Aorta (tissue), 5 donors: ENCODE data around the gene INPP4B. TPM values are rescaled to one million over a fixed set of nuclear protein-coding genes. Genes with fewer than 3 reads are reported as not detected.

Experiments
- ATAC-seq: fragments of 200-7000 bp; cut with Tn5 transposase; one replicate; pipeline ENCODE4 v1.9.1; 2022; ENCODE audit warnings: moderate library complexity; ENCODE audit not compliant: low FRiP score
- DNase-seq, 2 donors: peaks; one replicate each; pipeline ENCODE4 v3.0.0-alpha.2; 2020
- H3K27ac ChIP-seq, 2 donors: one replicate each; pipeline ENCODE4 v1.5.1; 2013; ENCODE audit warnings: low read length in 2 of 2, mild to moderate bottlenecking in 2 of 2, moderate library complexity in 2 of 2, control low read depth in 1 of 2, inconsistent platforms in 1 of 2, low read depth in 1 of 2
- H3K27me3 ChIP-seq, 2 donors: one replicate each; pipeline ENCODE4 v1.6.1; 2013; ENCODE audit warnings: control low read depth in 1 of 2, low read length in 1 of 2, mild to moderate bottlenecking in 1 of 2, moderate library complexity in 1 of 2; ENCODE audit not compliant: insufficient read depth in 2 of 2, control insufficient read depth in 1 of 2
- H3K36me3 ChIP-seq, 2 donors: one replicate each; pipeline ENCODE4 v1.6.1; 2013; ENCODE audit warnings: control low read depth in 1 of 2, low read length in 1 of 2, mild to moderate bottlenecking in 1 of 2; ENCODE audit not compliant: insufficient read depth in 2 of 2, control insufficient read depth in 1 of 2
- H3K4me1 ChIP-seq, 2 donors: one replicate each; pipeline ENCODE4 v1.6.1; 2013; ENCODE audit warnings: low read length in 2 of 2, control low read depth in 1 of 2, mild to moderate bottlenecking in 1 of 2, moderate library complexity in 1 of 2; ENCODE audit not compliant: insufficient read depth in 2 of 2, control insufficient read depth in 1 of 2
- H3K4me3 ChIP-seq, 2 donors: one replicate each; pipeline ENCODE4 v1.5.1; 2013; ENCODE audit warnings: low read length in 2 of 2, control low read depth in 1 of 2, mild to moderate bottlenecking in 1 of 2
- H3K9me3 ChIP-seq: one replicate; pipeline ENCODE4 v1.6.1; 2013; ENCODE audit warnings: mild to moderate bottlenecking, low read length; ENCODE audit not compliant: control insufficient read depth
- whole genome bisulfite sequencing, 2 donors: extraction: QIAGEN DNeasy Blood & Tissue Kit; methylation state at CpG; one replicate each; pipeline ENCODE4 v1.1.7; 2013; 5-methylcytosine and 5-hydroxymethylcytosine counted together
- intact Hi-C, 2 donors: fragments of 100-400 bp; cut with DNase I; formaldehyde crosslinking; loops; one replicate each; pipeline versions ENCODE4 v1.14.2 to v1.15.0; 2022
- polyA plus RNA-seq, 2 donors: library from polyadenylated mRNA; stranded (reverse); fragments of 200-250 nt; gene quantifications; one replicate each; pipeline ENCODE4 v1.2.3, GENCODE V29; 2013
- total RNA-seq, 2 donors: library from RNA; stranded (reverse); fragmentation: NEBNext Ultra II Directional; extraction: Animal tissue kit (Norgen Biotek cat#: 25700); gene quantifications; one replicate each; pipeline ENCODE4 v1.2.1, GENCODE V29; 2021
- donor health status: healthy with polysubstance abuse.
- donor health status: Bipolar disorder and iron deficiency.
- donor health status: DM: no; HTN: no; CAD: no.
- donor health status: DM: no; HTN: no; CAD: no.
- donor health status: DM: yes; HTN: yes; CAD: no.

Gene INPP4B
- total and polyA plus RNA-seq, 4 donors: 3.3 to 36.8 (median 20.7) TPM

DNA sequence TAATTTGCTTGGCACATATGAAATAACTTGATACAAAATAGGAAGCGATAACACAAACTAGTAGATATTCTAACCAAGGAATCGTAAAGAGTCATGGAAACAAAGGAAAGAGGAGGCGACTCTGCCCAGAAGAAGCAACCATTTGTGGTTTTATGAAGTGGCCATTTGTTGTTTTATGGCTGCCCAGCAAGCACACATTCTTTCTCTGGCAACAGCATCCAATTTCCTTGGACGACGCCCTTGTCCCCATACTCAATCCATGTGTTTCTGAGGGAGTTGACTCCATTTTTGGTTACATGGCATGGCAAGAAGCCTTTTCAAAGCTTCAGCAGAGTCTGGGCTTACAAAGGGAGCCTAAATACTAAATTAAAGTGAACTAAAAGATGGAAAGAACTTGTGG is 295.1 kb downstream of the INPP4B start:
- H3K27ac ChIP-seq: no peak overlapping the region
- 82 to 84% methylated on average over 5 of the region's 5 CpGs for WGBS, 2 donors

DNA sequence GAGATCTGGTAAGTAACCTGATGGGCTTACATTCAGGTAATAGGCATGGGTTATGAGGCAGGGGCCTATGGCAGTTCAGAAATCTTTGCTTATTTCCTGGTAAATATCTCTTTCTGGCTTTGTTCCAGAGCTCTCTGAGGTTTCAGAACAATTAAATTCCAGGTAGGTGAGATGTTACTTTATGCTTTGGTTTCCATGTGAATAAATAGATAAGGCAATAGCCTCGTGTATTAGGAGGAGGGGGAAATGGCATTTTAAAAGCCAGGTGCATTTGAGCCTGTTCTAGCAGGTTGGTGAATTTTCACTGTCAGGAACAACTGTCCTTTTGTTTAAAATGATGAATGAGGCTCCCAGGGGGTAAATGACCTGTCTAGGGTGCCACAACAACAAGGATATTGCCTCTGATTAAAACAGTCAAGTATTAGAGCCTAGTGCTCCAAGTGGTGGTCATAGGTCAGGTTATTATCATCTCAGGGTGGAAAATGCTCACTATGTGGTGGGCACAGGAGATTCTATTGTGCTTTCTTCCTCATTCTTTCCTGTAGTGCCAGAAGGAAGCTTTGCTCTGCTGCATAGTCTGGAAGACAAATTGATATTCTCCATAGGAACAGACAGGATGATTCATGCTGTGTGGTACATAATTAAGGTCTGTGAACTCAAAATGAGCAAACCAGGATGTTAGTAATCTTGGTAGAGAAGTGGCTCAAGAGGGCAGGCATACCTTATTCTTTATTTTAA is 296.2 kb downstream of the INPP4B start:
- no peak for ATAC-seq
- intact Hi-C loops: no loop called here
- peaks cover 2% of the 10 kb centered on the region in 2 donors for H3K4me1 ChIP-seq

More for the DNA sequence above, 295.1 kb downstream of the INPP4B start:
- ATAC-seq (no peak), DNase-seq (no peak)
- no peaks in the 10 kb centered on the region for H3K36me3 ChIP-seq
- no peak overlapping the region for H3K4me3 ChIP-seq
- no peaks in the 10 kb centered on the region for H3K9me3 ChIP-seq
- no peaks in the 10 kb centered on the region for H3K27me3 ChIP-seq
- intact Hi-C loops: no loop called here
- H3K4me1 ChIP-seq: peaks cover 2% of the 10 kb centered on the region in 2 donors

GRCh38 chr4:142549248-142549647 is 296.9 kb downstream of the INPP4B start:
- H3K27ac ChIP-seq: no peak overlapping the region
- H3K4me3 ChIP-seq: no peak overlapping the region
- intact Hi-C loops: no loop called here
- no peaks in the 10 kb centered on the region for H3K9me3 ChIP-seq
- H3K4me1 ChIP-seq: peaks cover 2% of the 10 kb centered on the region in 2 donors
- WGBS, 2 donors: 91 to 93% methylated on average over 3 of the region's 3 CpGs
- DNase-seq: no peak
- no peaks in the 10 kb centered on the region for H3K36me3 ChIP-seq
- H3K27me3 ChIP-seq: no peaks in the 10 kb centered on the region
- no peak for ATAC-seq

More for the DNA sequence above, 296.2 kb downstream of the INPP4B start:
- H3K9me3 ChIP-seq: no peaks in the 10 kb centered on the region
- 44 to 69% methylated on average over 1 of the region's 1 CpG for WGBS, 2 donors
- H3K36me3 ChIP-seq: no peaks in the 10 kb centered on the region
- no peaks in the 10 kb centered on the region for H3K27me3 ChIP-seq
- H3K4me3 ChIP-seq: no peak overlapping the region
- DNase-seq: no peak
- no peak overlapping the region for H3K27ac ChIP-seq

GRCh38 chr4:142548491-142548890 is 297.6 kb downstream of the INPP4B start:
- no peaks in the 10 kb centered on the region for H3K27me3 ChIP-seq
- DNase-seq (no peak), ATAC-seq (no peak)
- no peak overlapping the region for H3K27ac ChIP-seq
- no peaks in the 10 kb centered on the region for H3K36me3 ChIP-seq
- H3K9me3 ChIP-seq: no peaks in the 10 kb centered on the region
- 0% methylated on average over 1 of the region's 1 CpG for WGBS, 2 donors
- intact Hi-C loops: no loop called here
- H3K4me3 ChIP-seq: no peak overlapping the region
- H3K4me1 ChIP-seq: peaks cover 2% of the 10 kb centered on the region in 2 donors

DNA sequence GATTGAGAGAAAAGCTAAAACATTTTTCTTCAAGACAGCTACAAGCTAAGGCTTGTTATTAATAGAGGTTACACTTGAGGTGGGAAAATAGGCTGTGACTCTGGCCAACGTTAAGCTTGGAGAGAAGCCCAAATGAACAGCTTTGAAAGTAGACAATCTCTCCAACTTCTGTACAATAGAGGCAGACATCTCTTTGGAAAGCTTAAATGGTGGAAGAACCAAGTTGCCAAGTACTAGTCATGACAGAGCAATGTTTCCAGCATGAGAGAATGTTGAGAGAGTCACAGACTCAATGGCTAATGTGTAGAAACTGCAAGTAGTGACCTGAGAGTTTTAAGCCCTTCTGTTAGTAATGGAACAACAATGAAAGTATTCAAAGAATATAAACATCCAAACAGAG is 298.1 kb downstream of the INPP4B start:
- Histone ChIP-seq H3K27me3 (no peaks in the 10 kb centered on the region), H3K36me3 (no peaks in the 10 kb centered on the region), H3K4me1 (peaks cover 2% of the 10 kb centered on the region in 2 donors), H3K9me3 (no peaks in the 10 kb centered on the region), H3K27ac (no peak overlapping the region), H3K4me3 (no peak overlapping the region)
- DNase-seq: no peak
- WGBS, 2 donors: 5% methylated on average over 1 of the region's 1 CpG
- intact Hi-C loops: no loop called here
- ATAC-seq: no peak

DNA sequence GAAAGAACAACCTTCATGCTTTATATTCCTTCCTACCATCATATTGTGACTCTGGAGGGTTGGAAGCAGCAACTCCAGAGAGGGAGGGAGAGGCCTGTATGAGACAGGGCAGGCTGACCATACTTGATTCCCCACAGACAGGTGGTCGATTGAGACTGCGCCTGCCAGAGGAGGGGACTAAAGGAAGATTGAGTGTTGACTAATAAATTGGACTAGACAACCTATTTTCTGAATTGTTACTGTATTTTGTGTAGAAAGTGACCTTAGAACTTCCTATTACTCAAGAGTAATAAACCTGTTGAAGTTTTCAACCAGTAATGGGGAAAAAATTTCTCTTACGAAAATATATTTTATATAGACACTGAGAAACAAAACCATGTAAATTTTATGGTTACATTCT is 301.5 kb downstream of the INPP4B start:
- no peak for ATAC-seq
- no peak for DNase-seq
- no peaks in the 10 kb centered on the region for H3K9me3 ChIP-seq
- H3K27me3 ChIP-seq: no peaks in the 10 kb centered on the region
- intact Hi-C loops: no loop called here
- H3K27ac ChIP-seq: no peak overlapping the region
- no peaks in the 10 kb centered on the region for H3K36me3 ChIP-seq
- whole genome bisulfite sequencing, 2 donors: 88 to 91% methylated on average over 3 of the region's 3 CpGs
- H3K4me3 ChIP-seq: no peak overlapping the region
- no peaks in the 10 kb centered on the region for H3K4me1 ChIP-seq

GRCh38 chr4:142544039-142544438 is 302.1 kb downstream of the INPP4B start:
- no peaks in the 10 kb centered on the region for H3K9me3 ChIP-seq
- no peaks in the 10 kb centered on the region for H3K36me3 ChIP-seq
- DNase-seq (no peak), ATAC-seq (no peak)
- H3K27me3 ChIP-seq: no peaks in the 10 kb centered on the region
- H3K4me1 ChIP-seq: no peaks in the 10 kb centered on the region
- WGBS, 2 donors: 98 to 100% methylated on average over 1 of the region's 1 CpG
- no peak overlapping the region for H3K4me3 ChIP-seq
- H3K27ac ChIP-seq: no peak overlapping the region
- intact Hi-C loops: no loop called here

GRCh38 chr4:142540483-142540804 is 305.7 kb downstream of the INPP4B start:
- no peak overlapping the region for H3K27ac ChIP-seq
- H3K36me3 ChIP-seq: no peaks in the 10 kb centered on the region
- no peak overlapping the region for H3K4me3 ChIP-seq
- intact Hi-C loops: no loop called here
- ATAC-seq (no peak), DNase-seq (no peak)
- WGBS, 2 donors: 83 to 85% methylated on average over 2 of the region's 2 CpGs
- peaks cover 0 to 1% of the 10 kb centered on the region in 2 donors for H3K4me1 ChIP-seq
- no peaks in the 10 kb centered on the region for H3K27me3 ChIP-seq
- no peaks in the 10 kb centered on the region for H3K9me3 ChIP-seq

DNA sequence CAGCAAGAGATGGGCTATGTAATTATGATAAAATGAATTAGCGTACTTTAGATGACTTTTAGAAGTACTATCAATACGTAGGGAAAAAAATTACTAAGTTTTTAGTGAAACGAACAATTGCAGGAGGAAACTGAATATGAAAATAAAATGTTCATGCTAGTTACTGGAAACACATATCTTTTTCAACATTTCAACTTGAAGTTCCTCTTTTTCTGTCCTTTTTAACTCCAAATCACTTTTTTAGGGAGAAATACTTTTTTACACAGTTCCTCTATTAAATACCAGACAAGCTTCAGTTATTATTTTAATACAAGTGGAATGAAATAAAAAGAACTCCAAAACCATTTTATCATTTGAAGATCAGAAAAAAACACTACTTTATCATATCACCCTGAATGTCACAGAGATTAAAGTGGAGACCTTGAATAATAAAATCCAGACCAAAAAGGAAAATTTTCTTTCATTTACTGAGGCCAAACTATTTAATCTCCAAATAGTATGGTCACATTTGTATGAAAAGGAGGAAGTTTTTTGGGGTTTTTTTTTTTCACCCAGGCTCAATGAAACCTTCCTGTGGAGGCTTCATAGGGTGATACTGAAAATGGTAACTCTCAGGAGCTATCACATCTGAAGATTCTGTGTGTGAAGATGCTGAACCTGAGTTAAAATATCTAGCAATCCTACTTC is 306.2 kb downstream of the INPP4B start:
- H3K27me3 ChIP-seq: no peaks in the 10 kb centered on the region
- no peak overlapping the region for H3K27ac ChIP-seq
- H3K4me3 ChIP-seq: no peak overlapping the region
- no peaks in the 10 kb centered on the region for H3K36me3 ChIP-seq
- H3K4me1 ChIP-seq: peaks cover 0 to 1% of the 10 kb centered on the region in 2 donors
- ATAC-seq (no peak), DNase-seq (no peak)
- intact Hi-C loops: no loop called here
- 11 to 15% methylated on average over 3 of the region's 3 CpGs for WGBS, 2 donors
- no peaks in the 10 kb centered on the region for H3K9me3 ChIP-seq
